HCT116 (cell line): ENCODE measurements around the gene COL21A1.

ENCODE experiments used
- EGR1 ChIP-seq: IDR thresholded peaks from 2 replicates; pipeline ENCODE4 v1.6.1; 2012; ENCODE audit warnings: low read depth
- ELF1 ChIP-seq: IDR thresholded peaks from 2 replicates; pipeline ENCODE4 v1.6.1; 2012; ENCODE audit warnings: low read depth, borderline replicate concordance
- EZH2 ChIP-seq: fragments of 200-600 bp; sonication (generic); IDR thresholded peaks from 2 replicates; pipeline ENCODE4 v1.6.1; 2017; ENCODE audit warnings: antibody characterized with exemption, mixed run types
- EZH2phosphoT487 ChIP-seq: fragments of 200-600 bp; IDR thresholded peaks from 2 replicates; pipeline ENCODE4 v1.6.1; 2018; ENCODE audit warnings: antibody characterized with exemption, borderline replicate concordance
- REST ChIP-seq: IDR thresholded peaks from 2 replicates; pipeline ENCODE4 v1.6.1; 2012; ENCODE audit warnings: low read depth
- TF ChIP-seq, protein P1 (sequence below), 3 experiments: fragments of 200-600 bp in 1 of 3; sonication (generic) in 1 of 3; IDR thresholded peaks in 2 of 3; conservative IDR thresholded peaks in 1 of 3; 2 replicates each; pipeline ENCODE4 v1.5.1; 2012 to 2017; ENCODE audit warnings: low read depth in 2 of 3, low read length in 2 of 3, antibody characterized with exemption in 1 of 3, borderline replicate concordance in 1 of 3, control low read depth in 1 of 3, mild to moderate bottlenecking in 1 of 3, mixed read lengths in 1 of 3, mixed run types in 1 of 3, moderate library complexity in 1 of 3; ENCODE audit not compliant: insufficient read depth in 1 of 3

DNA sequence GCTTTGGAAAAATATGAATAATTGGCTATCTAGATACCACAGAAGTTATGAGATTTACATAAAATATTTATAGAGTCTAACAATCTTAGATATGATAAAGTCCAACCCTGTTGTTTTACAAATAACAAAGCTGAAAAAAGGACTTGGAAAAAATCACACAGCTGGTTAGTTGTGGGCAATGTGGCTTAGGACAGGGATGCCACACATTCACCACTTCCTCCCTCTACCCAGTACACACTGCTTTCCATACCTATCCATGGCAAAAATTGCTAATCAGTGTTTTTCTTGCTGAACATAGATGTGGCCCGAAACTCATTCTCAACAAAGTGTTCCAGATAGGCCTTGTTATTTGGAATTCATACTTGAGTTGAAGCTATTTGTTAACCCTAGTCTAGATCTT, 224.7 kb downstream of the COL21A1 start:
- TF ChIP-seq EZH2phosphoT487 (no peak), REST (no peak), EGR1 (no peak), ELF1 (no peak), EZH2 (no peak)
- TF ChIP-seq, protein P1, sequence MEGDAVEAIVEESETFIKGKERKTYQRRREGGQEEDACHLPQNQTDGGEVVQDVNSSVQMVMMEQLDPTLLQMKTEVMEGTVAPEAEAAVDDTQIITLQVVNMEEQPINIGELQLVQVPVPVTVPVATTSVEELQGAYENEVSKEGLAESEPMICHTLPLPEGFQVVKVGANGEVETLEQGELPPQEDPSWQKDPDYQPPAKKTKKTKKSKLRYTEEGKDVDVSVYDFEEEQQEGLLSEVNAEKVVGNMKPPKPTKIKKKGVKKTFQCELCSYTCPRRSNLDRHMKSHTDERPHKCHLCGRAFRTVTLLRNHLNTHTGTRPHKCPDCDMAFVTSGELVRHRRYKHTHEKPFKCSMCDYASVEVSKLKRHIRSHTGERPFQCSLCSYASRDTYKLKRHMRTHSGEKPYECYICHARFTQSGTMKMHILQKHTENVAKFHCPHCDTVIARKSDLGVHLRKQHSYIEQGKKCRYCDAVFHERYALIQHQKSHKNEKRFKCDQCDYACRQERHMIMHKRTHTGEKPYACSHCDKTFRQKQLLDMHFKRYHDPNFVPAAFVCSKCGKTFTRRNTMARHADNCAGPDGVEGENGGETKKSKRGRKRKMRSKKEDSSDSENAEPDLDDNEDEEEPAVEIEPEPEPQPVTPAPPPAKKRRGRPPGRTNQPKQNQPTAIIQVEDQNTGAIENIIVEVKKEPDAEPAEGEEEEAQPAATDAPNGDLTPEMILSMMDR (IDR thresholded peaks at IDR 0.05 in 2 of 3, conservative IDR thresholded peaks at IDR 0.05 in 1 of 3; ENCODE audit: borderline replicate concordance in 1 of 3, insufficient read depth in 1 of 3, low read depth in 2 of 3, low read length in 2 of 3) = no peak
